OCI-LY7 (cell line): ENCODE measurements around the gene SCART1. TPM values are rescaled to one million over a fixed set of nuclear protein-coding genes. Genes with fewer than 3 reads are reported as not detected.

Experiments used
- BruUV-seq: library from RNA; stranded (reverse); fragments of 400-500 nt; replicated peaks from 2 replicates; lab custom pipeline; 2021; lab: Mats Ljungman, UMichigan
- CTCF ChIA-PET: fragments of 300-600 bp; sonication (Branson Sonifier 250); formaldehyde crosslinking; loops from one replicate; lab custom pipeline; 2022; ENCODE audit warnings: antibody characterized with exemption; ENCODE audit not compliant: unreplicated experiment; lab: Charles Lee
- POLR2A ChIA-PET: fragments of 300-600 bp; sonication (Branson Sonifier 250); formaldehyde crosslinking; loops from one replicate; lab custom pipeline; 2022; ENCODE audit warnings: antibody characterized with exemption; lab: Charles Lee
- DNase-seq: peaks from one replicate; pipeline ENCODE4 v3.0.0-alpha.2; 2015; ENCODE audit warnings: low spot score
- H2AFZ ChIP-seq: fragments of 200-600 bp; sonication (generic), shearing (Covaris generic); 2 replicates; pipeline ENCODE4 v1.6.1; 2014; ENCODE audit warnings: mild to moderate bottlenecking, antibody characterized with exemption, low read length, moderate library complexity
- H3K27ac ChIP-seq: fragments of 200-600 bp; sonication (generic); 2 replicates; pipeline ENCODE4 v1.5.1; 2014; ENCODE audit warnings: mixed run types, low read depth, mild to moderate bottlenecking, moderate library complexity, low read length, inconsistent platforms; ENCODE audit not compliant: poor library complexity, severe bottlenecking
- H3K36me3 ChIP-seq: fragments of 200-600 bp; sonication (generic); 2 replicates; pipeline ENCODE4 v1.6.1; 2014; ENCODE audit warnings: mild to moderate bottlenecking, antibody characterized with exemption, low read length, moderate library complexity, mixed read lengths; ENCODE audit not compliant: insufficient read depth
- H3K4me1 ChIP-seq: fragments of 200-600 bp; sonication (generic); 2 replicates; pipeline ENCODE4 v1.5.1; 2014; ENCODE audit warnings: mild to moderate bottlenecking, low read length; ENCODE audit not compliant: insufficient read depth, poor library complexity, severe bottlenecking
- H3K4me2 ChIP-seq: fragments of 200-600 bp; sonication (generic); 2 replicates; pipeline ENCODE4 v1.6.1; 2014; ENCODE audit warnings: mild to moderate bottlenecking, low read length
- H3K4me3 ChIP-seq: fragments of 200-600 bp; sonication (generic); 2 replicates; pipeline ENCODE4 v1.5.1; 2014; ENCODE audit warnings: mild to moderate bottlenecking, low read depth, low read length; ENCODE audit not compliant: poor library complexity, severe bottlenecking
- H3K79me2 ChIP-seq: fragments of 200-600 bp; sonication (generic); 2 replicates; pipeline ENCODE4 v1.6.1; 2016; ENCODE audit warnings: low read depth, mild to moderate bottlenecking, low read length, moderate library complexity, mixed read lengths; ENCODE audit not compliant: insufficient read depth
- H3K9me2 ChIP-seq: fragments of 200-600 bp; sonication (generic); 2 replicates; pipeline ENCODE4 v1.6.1; 2016; ENCODE audit warnings: mild to moderate bottlenecking, low read length, mixed read lengths; ENCODE audit not compliant: insufficient read depth
- H3K9me3 ChIP-seq: fragments of 200-600 bp; sonication (generic); 2 replicates; pipeline ENCODE4 v1.6.1; 2014; ENCODE audit warnings: mild to moderate bottlenecking, mixed run types, low read length, mixed read lengths
- H4K20me1 ChIP-seq: fragments of 200-600 bp; sonication (generic); 2 replicates; pipeline ENCODE4 v1.6.1; 2014; ENCODE audit warnings: mild to moderate bottlenecking, antibody characterized with exemption, low read length, moderate library complexity, mixed read lengths; ENCODE audit not compliant: insufficient read depth
- EZH2phosphoT487 ChIP-seq: fragments of 200-600 bp; sonication (generic); IDR thresholded peaks from 2 replicates; pipeline ENCODE4 v1.6.1; 2018; ENCODE audit warnings: low read depth, borderline replicate concordance, mild to moderate bottlenecking, mixed run types, antibody characterized with exemption, low read length, moderate library complexity, mixed read lengths
- intact Hi-C: fragments of 100-400 bp; cut with micrococcal nuclease; formaldehyde crosslinking; loops from one replicate; pipeline ENCODE4 v1.10.0; 2022; ENCODE audit not compliant: unreplicated experiment
- total RNA-seq, 2 experiments: library from RNA; depleted of rRNA in 1 of 2; stranded (reverse); fragments of >200 nt in 1 of 2; shearing (Covaris generic) in 1 of 2; gene quantifications; 2 replicates each; pipeline ENCODE4 v1.2.3, GENCODE V29; 2014 to 2022
- TF ChIP-seq, protein P1 (sequence below): fragments of 200-600 bp; sonication (generic); conservative IDR thresholded peaks from 2 replicates; pipeline ENCODE4 v1.5.1; 2014; ENCODE audit warnings: mild to moderate bottlenecking, antibody characterized with exemption, low read length, moderate library complexity, mixed read lengths

The SCART1 gene
- total RNA-seq, 2 experiments from 2014 or later: 10.0 to 10.9 TPM

DNA sequence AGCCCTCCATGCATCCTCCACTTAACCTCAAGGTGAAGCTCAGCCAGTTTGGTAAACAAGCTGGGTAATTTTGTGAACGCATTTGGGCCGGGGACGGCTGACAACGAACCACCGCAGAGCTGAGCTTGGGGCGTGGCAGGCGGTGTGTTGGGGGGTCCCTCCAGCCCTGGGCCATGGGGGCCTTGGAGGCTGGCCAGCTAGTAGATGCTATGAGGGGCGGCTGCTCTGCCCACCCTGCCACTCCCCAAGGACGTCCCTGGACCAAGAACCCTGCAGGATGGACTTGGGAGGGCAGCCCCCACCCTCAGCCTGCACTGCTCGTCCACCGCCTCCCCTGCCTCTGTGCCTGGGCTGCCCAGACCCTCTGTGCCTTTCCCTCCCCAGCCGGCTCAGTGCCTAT is 12.0 kb upstream of the SCART1 start:
- H3K36me3 ChIP-seq: no peaks in the 10 kb centered on the region
- H3K9me2 ChIP-seq: no peaks in the 10 kb centered on the region
- ChIA-PET POLR2A (no interaction called here), CTCF (no interaction called here)
- no peak overlapping the region for H2AFZ ChIP-seq
- H3K9me3 ChIP-seq: no peaks in the 10 kb centered on the region
- H3K4me3 ChIP-seq: no peak overlapping the region
- no peak overlapping the region for H3K4me2 ChIP-seq
- no peak for DNase-seq
- no peaks in the 10 kb centered on the region for H4K20me1 ChIP-seq
- no TSS peak for BruUV-seq
- intact Hi-C loops: no loop called here
- H3K27ac ChIP-seq: no peak overlapping the region
- H3K4me1 ChIP-seq: no peaks in the 10 kb centered on the region
- no peaks in the 10 kb centered on the region for H3K79me2 ChIP-seq
- no peak for TF ChIP-seq EZH2phosphoT487
- TF ChIP-seq, protein P1, sequence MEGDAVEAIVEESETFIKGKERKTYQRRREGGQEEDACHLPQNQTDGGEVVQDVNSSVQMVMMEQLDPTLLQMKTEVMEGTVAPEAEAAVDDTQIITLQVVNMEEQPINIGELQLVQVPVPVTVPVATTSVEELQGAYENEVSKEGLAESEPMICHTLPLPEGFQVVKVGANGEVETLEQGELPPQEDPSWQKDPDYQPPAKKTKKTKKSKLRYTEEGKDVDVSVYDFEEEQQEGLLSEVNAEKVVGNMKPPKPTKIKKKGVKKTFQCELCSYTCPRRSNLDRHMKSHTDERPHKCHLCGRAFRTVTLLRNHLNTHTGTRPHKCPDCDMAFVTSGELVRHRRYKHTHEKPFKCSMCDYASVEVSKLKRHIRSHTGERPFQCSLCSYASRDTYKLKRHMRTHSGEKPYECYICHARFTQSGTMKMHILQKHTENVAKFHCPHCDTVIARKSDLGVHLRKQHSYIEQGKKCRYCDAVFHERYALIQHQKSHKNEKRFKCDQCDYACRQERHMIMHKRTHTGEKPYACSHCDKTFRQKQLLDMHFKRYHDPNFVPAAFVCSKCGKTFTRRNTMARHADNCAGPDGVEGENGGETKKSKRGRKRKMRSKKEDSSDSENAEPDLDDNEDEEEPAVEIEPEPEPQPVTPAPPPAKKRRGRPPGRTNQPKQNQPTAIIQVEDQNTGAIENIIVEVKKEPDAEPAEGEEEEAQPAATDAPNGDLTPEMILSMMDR: no peak

DNA sequence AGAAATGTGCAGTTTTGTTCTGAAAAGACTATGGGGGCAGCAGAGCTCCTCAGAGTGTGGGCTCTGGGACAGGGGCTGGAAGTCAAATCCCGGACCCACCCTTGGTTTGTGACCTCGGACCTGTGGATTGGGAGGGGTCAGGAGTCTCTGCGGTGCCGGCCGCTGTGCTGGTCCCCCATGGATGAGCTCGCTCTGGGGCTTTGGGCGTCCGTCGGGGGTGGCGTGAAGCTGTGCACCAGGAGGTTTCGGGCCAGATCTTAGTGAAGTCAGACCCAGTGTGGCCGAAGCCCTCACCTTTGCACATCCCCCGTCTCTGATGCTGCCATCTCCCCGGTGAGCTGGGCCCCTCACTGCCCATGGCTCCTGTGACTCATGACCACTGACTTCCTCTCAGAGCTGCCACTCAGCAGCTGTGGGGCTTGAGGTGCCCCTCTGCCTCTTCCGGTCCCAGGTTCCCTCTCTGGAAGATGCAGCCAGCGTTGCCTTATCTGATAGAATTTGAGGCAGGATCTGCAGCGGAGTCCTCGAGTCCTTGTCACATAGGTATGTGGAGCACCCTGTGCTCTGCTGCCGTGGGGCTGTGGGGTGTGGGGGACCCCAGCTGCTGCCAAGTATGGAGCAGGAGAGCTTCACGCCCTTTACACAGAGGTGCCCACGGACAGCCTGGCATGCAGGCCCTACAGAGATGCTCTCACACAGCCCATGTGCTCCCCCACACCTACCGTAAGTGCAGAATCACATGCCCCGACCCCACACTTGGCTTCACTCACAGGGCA is 11.4 kb upstream of the SCART1 start:
- intact Hi-C loops: no loop called here
- DNase-seq: no peak
- no peaks in the 10 kb centered on the region for H3K79me2 ChIP-seq
- H3K27ac ChIP-seq: no peak overlapping the region
- no TSS peak for BruUV-seq
- TF ChIP-seq, protein P1: no peak
- no peak for TF ChIP-seq EZH2phosphoT487
- no peak overlapping the region for H3K4me2 ChIP-seq
- ChIA-PET CTCF (no interaction called here), POLR2A (no interaction called here)
- no peaks in the 10 kb centered on the region for H3K9me2 ChIP-seq
- no peaks in the 10 kb centered on the region for H4K20me1 ChIP-seq
- H3K4me3 ChIP-seq: no peak overlapping the region
- H3K4me1 ChIP-seq: no peaks in the 10 kb centered on the region
- H3K9me3 ChIP-seq: no peaks in the 10 kb centered on the region
- H3K36me3 ChIP-seq: no peaks in the 10 kb centered on the region
- no peak overlapping the region for H2AFZ ChIP-seq
